Bronchial epithelial cell (primary cell): ENCODE measurements around the gene GPR153. TPM values are rescaled to one million over a fixed set of nuclear protein-coding genes. Genes with fewer than 3 reads are reported as not detected.

Source experiments
- DNase-seq: peaks from one replicate; pipeline ENCODE4 v3.0.0-alpha.2; 2010; ENCODE audit warnings: low read depth
- FAIRE-seq: peaks from 2 replicates; lab custom pipeline; 2011; peaks lifted over from hg19 to GRCh38; lab: Jason Lieb, UNC
- H3K27me3 ChIP-seq: 2 replicates; pipeline ENCODE4 v1.5.1; 2011; ENCODE audit warnings: low read length; ENCODE audit not compliant: control insufficient read depth, insufficient read depth
- H3K36me3 ChIP-seq: 2 replicates; pipeline ENCODE4 v1.5.1; 2011; ENCODE audit warnings: low read length; ENCODE audit not compliant: control insufficient read depth, insufficient read depth
- H3K4me3 ChIP-seq: 2 replicates; pipeline ENCODE4 v1.5.1; 2011; ENCODE audit warnings: mild to moderate bottlenecking, low read depth, low read length, control low read depth
- CTCF ChIP-seq: IDR thresholded peaks from 2 replicates; pipeline ENCODE4 v1.5.1; 2011; ENCODE audit warnings: mild to moderate bottlenecking, moderate library complexity, low read length, control low read depth, inconsistent platforms; ENCODE audit not compliant: insufficient read depth, severe bottlenecking
- total RNA-seq: library from RNA; depleted of rRNA; stranded (reverse); fragments of >200 nt; gene quantifications from 2 replicates; pipeline ENCODE4 v1.2.1, GENCODE V29; 2014

GPR153 gene
- total RNA-seq, 1 donor from 2014 or later: 44.2 TPM

- Histone ChIP-seq H3K4me3 (peak overlapping the region; percentile 27), H3K27me3 (peaks cover 29% of the 10 kb centered on the region), H3K36me3 (peaks cover under 1% of the 10 kb centered on the region)
- TF ChIP-seq CTCF: no peak
- DNase-seq (no peak), FAIRE-seq (no peak)
Observed at GRCh38 chr1:6245869-6246496, 14.9 kb downstream of the GPR153 start.

GRCh38 chr1:6245086-6245868, 15.6 kb downstream of the GPR153 start:
- FAIRE-seq (no peak), DNase-seq (peak; percentile 49)
- no peaks in the 10 kb centered on the region for H3K36me3 ChIP-seq
- peak overlapping the region; percentile 27 for H3K4me3 ChIP-seq
- peak; percentile 98 for TF ChIP-seq CTCF
- H3K27me3 ChIP-seq: peaks cover 31% of the 10 kb centered on the region

GRCh38 chr1:6244401-6245049, 16.4 kb downstream of the GPR153 start:
- Histone ChIP-seq H3K4me3 (no peak overlapping the region), H3K27me3 (peaks cover 31% of the 10 kb centered on the region), H3K36me3 (no peaks in the 10 kb centered on the region)
- TF ChIP-seq CTCF: no peak
- DNase-seq: no peak
- FAIRE-seq: no peak

GRCh38 chr1:6243993-6244392, 16.9 kb downstream of the GPR153 start, which contains the start of gene HES3:
HES3 (plus strand) TSS chr1:6244179; CDS start chr1:6244366, 187 bp downstream.
- no peak for DNase-seq
- Histone ChIP-seq H3K36me3 (no peaks in the 10 kb centered on the region), H3K4me3 (no peak within 1 kb of the TSS), H3K27me3 (peaks cover 31% of the 10 kb centered on the region)
- TF ChIP-seq CTCF: no peak
- no peak for FAIRE-seq

- FAIRE-seq: no peak
- TF ChIP-seq CTCF: no peak
- no peak for DNase-seq
- H3K27me3 ChIP-seq: peaks cover 31% of the 10 kb centered on the region
- H3K4me3 ChIP-seq: no peak overlapping the region
- no peaks in the 10 kb centered on the region for H3K36me3 ChIP-seq
Observed at GRCh38 chr1:6243053-6243834, 17.7 kb downstream of the GPR153 start.
